Loucy (cell line): ENCODE results near the gene COL11A2.

Experiments
- H2AFZ ChIP-seq: fragments of 200-600 bp; sonication (generic); 2 replicates; pipeline ENCODE4 v1.6.0; 2016; ENCODE audit warnings: antibody characterized with exemption, mild to moderate bottlenecking, low read length, moderate library complexity
- H3F3A ChIP-seq: fragments of 200-600 bp; 2 replicates; pipeline ENCODE4 v1.6.0; 2016; ENCODE audit warnings: antibody characterized with exemption, low read depth, mild to moderate bottlenecking
- H3K27me3 ChIP-seq: fragments of 200-600 bp; sonication (generic); 2 replicates; pipeline ENCODE4 v1.6.1; 2014; ENCODE audit warnings: low read length, mild to moderate bottlenecking; ENCODE audit not compliant: insufficient read depth, poor library complexity, severe bottlenecking
- H3K36me3 ChIP-seq: fragments of 200-600 bp; sonication (generic); 2 replicates; pipeline ENCODE4 v1.6.1; 2016; ENCODE audit warnings: low read length; ENCODE audit not compliant: insufficient read depth
- H3K4me1 ChIP-seq: fragments of 200-600 bp; sonication (generic); 2 replicates; pipeline ENCODE4 v1.5.1; 2014; ENCODE audit warnings: low read length, mild to moderate bottlenecking; ENCODE audit not compliant: insufficient read depth, poor library complexity, severe bottlenecking
- H3K4me2 ChIP-seq: fragments of 200-600 bp; sonication (generic); 2 replicates; pipeline ENCODE4 v1.6.0; 2014; ENCODE audit warnings: antibody characterized with exemption, low read length, low read depth, mild to moderate bottlenecking; ENCODE audit not compliant: poor library complexity, severe bottlenecking
- H3K4me3 ChIP-seq: fragments of 200-600 bp; sonication (generic); 2 replicates; pipeline ENCODE4 v1.5.1; 2014; ENCODE audit warnings: low read length, mild to moderate bottlenecking, mixed read lengths; ENCODE audit not compliant: poor library complexity, severe bottlenecking
- H3K79me2 ChIP-seq: fragments of 200-600 bp; sonication (generic); 2 replicates; pipeline ENCODE4 v1.6.1; 2014; ENCODE audit warnings: low read length; ENCODE audit not compliant: insufficient read depth
- H3K9ac ChIP-seq: fragments of 200-600 bp; sonication (generic); 2 replicates; pipeline ENCODE4 v1.6.0; 2014; ENCODE audit warnings: mild to moderate bottlenecking, low read depth, low read length, moderate library complexity; ENCODE audit not compliant: poor library complexity, severe bottlenecking
- H3K9me2 ChIP-seq: fragments of 200-600 bp; sonication (generic); replicated peaks from 2 replicates; pipeline ENCODE4 v1.6.1; 2016; ENCODE audit warnings: low read depth, low read length, mixed read lengths
- H3K9me3 ChIP-seq: fragments of 200-600 bp; sonication (generic); 2 replicates; pipeline ENCODE4 v1.6.1; 2014; ENCODE audit warnings: mild to moderate bottlenecking, antibody characterized with exemption, low read length, low read depth; ENCODE audit not compliant: insufficient read depth
- H4K20me1 ChIP-seq: fragments of 200-600 bp; sonication (generic); 2 replicates; pipeline ENCODE4 v1.6.0; 2014; ENCODE audit warnings: antibody characterized with exemption, low read length, mild to moderate bottlenecking; ENCODE audit not compliant: insufficient read depth, poor library complexity, severe bottlenecking
- CTCF ChIP-seq: fragments of 200-600 bp; sonication (generic); conservative IDR thresholded peaks from 2 replicates; pipeline ENCODE4 v1.5.1; 2014; ENCODE audit warnings: mild to moderate bottlenecking, antibody characterized with exemption, low read length
- EZH2phosphoT487 ChIP-seq: fragments of 200-600 bp; IDR thresholded peaks from 2 replicates; pipeline ENCODE4 v1.6.1; 2018; ENCODE audit warnings: antibody characterized with exemption, mild to moderate bottlenecking, moderate library complexity, borderline replicate concordance

The COL11A2 gene

GRCh38 chr6:33191383-33192104, 723 bp downstream of the COL11A2 start:
- Histone ChIP-seq H3K9me2 (no peaks in the 10 kb centered on the region), H3F3A (no peaks in the 10 kb centered on the region), H4K20me1 (peaks cover 6% of the 10 kb centered on the region), H3K4me3 (no peak overlapping the region), H3K36me3 (peaks cover 26% of the 10 kb centered on the region; the same call in 1 of the 2 replicates), H3K4me2 (no peak overlapping the region), H2AFZ (no peak overlapping the region), H3K9me3 (no peaks in the 10 kb centered on the region), H3K9ac (no peak overlapping the region), H3K4me1 (no peaks in the 10 kb centered on the region), H3K27me3 (peaks cover 19% of the 10 kb centered on the region), H3K79me2 (peaks cover 4% of the 10 kb centered on the region; the same call in 1 of the 2 replicates)
- TF ChIP-seq EZH2phosphoT487 (no peak), CTCF (no peak)

GRCh38 chr6:33190504-33191107, 1.7 kb downstream of the COL11A2 start:
- H3K36me3 ChIP-seq = peaks cover 18% of the 10 kb centered on the region; the same call in 1 of the 2 replicates
- no peak for TF ChIP-seq EZH2phosphoT487
- no peak overlapping the region for H3K9ac ChIP-seq
- H3F3A ChIP-seq = no peaks in the 10 kb centered on the region
- H3K4me2 ChIP-seq = no peak overlapping the region
- no peaks in the 10 kb centered on the region for H3K79me2 ChIP-seq
- H3K9me2 ChIP-seq = no peaks in the 10 kb centered on the region
- H3K27me3 ChIP-seq = peaks cover 29% of the 10 kb centered on the region
- H3K4me3 ChIP-seq = no peak overlapping the region
- H2AFZ ChIP-seq = no peak overlapping the region
- no peaks in the 10 kb centered on the region for H3K4me1 ChIP-seq
- no peaks in the 10 kb centered on the region for H3K9me3 ChIP-seq
- no peaks in the 10 kb centered on the region for H4K20me1 ChIP-seq

- H3K4me1 ChIP-seq = no peaks in the 10 kb centered on the region
- H3K79me2 ChIP-seq = no peaks in the 10 kb centered on the region
- H3K9me2 ChIP-seq = no peaks in the 10 kb centered on the region
These were observed 2.4 kb downstream of the COL11A2 start for GRCh38 chr6:33189625-33190448.

More at GRCh38 chr6:33189625-33190448, 2.4 kb downstream of the COL11A2 start:
- no peak overlapping the region for H3K4me2 ChIP-seq
- H3K9ac ChIP-seq = no peak overlapping the region
- no peak overlapping the region for H3K4me3 ChIP-seq
- peaks cover 10% of the 10 kb centered on the region; the same call in 1 of the 2 replicates for H3K36me3 ChIP-seq
- H3K9me3 ChIP-seq = no peaks in the 10 kb centered on the region
- peaks cover 36% of the 10 kb centered on the region for H3K27me3 ChIP-seq
- no peaks in the 10 kb centered on the region for H4K20me1 ChIP-seq
- no peak overlapping the region for H2AFZ ChIP-seq
- no peak for TF ChIP-seq EZH2phosphoT487
- no peak for TF ChIP-seq CTCF
- H3F3A ChIP-seq = no peaks in the 10 kb centered on the region
